Prostate gland (tissue), 2 donors: ENCODE measurements around the gene DMD.

Experiments used
- POLR2A ChIP-seq: fragments of 450-650 bp; IDR thresholded peaks from one replicate; pipeline ENCODE4 v1.6.1; 2016; ENCODE audit warnings: antibody characterized with exemption, mild to moderate bottlenecking
- TF ChIP-seq, protein P1 (sequence below), 4 experiments: fragments of 200-600 bp in 2 of 4; fragments of 450-650 bp in 2 of 4; sonication (generic) in 2 of 4; IDR thresholded peaks; 1 replicate in 3 of 4; 2 replicates in 1 of 4; pipeline ENCODE4 v1.5.1; 2016 to 2019; ENCODE audit warnings: antibody characterized with exemption in 4 of 4, mild to moderate bottlenecking in 2 of 4, moderate library complexity in 2 of 4

DNA sequence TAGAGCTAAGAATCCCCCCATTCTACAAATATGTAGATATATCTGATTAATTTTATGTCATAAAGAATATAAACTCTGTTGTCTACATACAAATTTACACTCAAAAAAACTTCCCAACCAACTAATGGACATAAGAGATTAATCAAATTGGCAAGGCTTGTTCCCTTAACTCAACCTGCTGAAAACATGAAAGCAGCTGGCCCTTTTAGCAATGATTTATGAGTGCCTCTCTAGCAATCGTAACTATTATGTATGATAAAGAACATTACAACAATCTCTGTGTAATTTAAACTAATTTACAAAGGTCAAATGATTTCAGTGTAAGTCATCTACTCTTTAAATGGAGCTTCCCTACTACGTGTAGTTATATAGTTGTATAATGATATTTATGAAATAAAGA lies 2056.4 kb downstream of the DMD start:
- no peak for TF ChIP-seq POLR2A
- TF ChIP-seq, protein P1, sequence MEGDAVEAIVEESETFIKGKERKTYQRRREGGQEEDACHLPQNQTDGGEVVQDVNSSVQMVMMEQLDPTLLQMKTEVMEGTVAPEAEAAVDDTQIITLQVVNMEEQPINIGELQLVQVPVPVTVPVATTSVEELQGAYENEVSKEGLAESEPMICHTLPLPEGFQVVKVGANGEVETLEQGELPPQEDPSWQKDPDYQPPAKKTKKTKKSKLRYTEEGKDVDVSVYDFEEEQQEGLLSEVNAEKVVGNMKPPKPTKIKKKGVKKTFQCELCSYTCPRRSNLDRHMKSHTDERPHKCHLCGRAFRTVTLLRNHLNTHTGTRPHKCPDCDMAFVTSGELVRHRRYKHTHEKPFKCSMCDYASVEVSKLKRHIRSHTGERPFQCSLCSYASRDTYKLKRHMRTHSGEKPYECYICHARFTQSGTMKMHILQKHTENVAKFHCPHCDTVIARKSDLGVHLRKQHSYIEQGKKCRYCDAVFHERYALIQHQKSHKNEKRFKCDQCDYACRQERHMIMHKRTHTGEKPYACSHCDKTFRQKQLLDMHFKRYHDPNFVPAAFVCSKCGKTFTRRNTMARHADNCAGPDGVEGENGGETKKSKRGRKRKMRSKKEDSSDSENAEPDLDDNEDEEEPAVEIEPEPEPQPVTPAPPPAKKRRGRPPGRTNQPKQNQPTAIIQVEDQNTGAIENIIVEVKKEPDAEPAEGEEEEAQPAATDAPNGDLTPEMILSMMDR (IDR thresholded peaks at IDR 0.05) = no peak
